Subcutaneous adipose tissue (tissue), 4 donors: ENCODE measurements around the gene RAB12. TPM values are rescaled to one million over a fixed set of nuclear protein-coding genes. Genes with fewer than 3 reads are reported as not detected.

ENCODE experiments used
- CTCF ChIP-seq: fragments of 450-650 bp; IDR thresholded peaks from one replicate; pipeline ENCODE4 v1.5.1; 2016; ENCODE audit warnings: low read depth, mild to moderate bottlenecking, control low read depth, antibody characterized with exemption, moderate library complexity
- total RNA-seq, 4 donors: library from RNA; depleted of rRNA; stranded (reverse); fragments of >200 nt; gene quantifications; one replicate each; pipeline ENCODE4 v1.1.0, GENCODE V29; 2016

The RAB12 gene
- total RNA-seq, 4 donors from 2014 or later = 46.7 to 81.0 (median 58.5) TPM

GRCh38 chr18:8615397-8616027 is 6.3 kb downstream of the RAB12 start:
- TF ChIP-seq CTCF = no peak

- no peak for TF ChIP-seq CTCF
Measured at GRCh38 chr18:8616028-8616401, 6.8 kb downstream of the RAB12 start.

GRCh38 chr18:8617907-8618306 is 8.7 kb downstream of the RAB12 start:
- no peak for TF ChIP-seq CTCF

DNA sequence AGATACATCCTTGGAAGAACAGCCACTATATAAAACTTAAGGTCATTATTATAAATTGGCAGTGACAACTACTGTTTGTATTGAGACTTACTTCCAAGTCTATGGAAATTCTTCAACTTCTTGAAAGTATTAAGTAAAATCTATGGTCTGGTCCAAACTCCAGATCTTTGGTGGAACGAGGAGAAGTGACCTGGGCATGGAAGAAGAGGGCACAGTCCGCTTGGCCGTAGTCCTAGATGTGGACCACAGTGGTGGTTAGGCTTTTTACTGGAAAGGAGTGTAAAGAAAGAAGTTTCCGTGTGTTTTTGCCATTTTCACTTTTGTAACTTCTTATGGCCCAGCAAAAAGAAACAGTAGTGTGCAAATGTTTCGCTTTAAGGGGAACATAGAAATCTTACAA is 9.8 kb downstream of the RAB12 start:
- TF ChIP-seq CTCF = no peak

GRCh38 chr18:8619835-8620577 is 10.8 kb downstream of the RAB12 start:
- no peak for TF ChIP-seq CTCF

DNA sequence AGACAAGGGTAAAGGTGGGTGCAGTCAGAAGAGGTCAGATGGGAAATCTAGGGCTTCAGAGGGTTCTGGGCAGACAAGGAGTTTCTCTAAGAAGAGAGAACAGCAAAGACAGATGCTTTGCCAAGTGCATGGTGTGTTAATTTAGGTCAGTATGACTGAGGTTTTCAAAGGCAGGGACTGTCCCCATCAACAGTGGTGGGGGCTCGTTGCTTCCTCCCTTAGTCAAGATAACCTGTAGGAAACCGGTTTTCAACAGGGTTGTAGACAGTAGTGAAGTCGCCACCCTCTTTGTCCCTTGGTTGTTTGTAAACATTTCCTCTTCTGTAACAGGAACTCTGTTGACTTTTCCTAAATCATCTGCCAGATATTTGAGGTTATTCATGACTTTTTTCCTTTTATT is 11.6 kb downstream of the RAB12 start:
- TF ChIP-seq CTCF = no peak

DNA sequence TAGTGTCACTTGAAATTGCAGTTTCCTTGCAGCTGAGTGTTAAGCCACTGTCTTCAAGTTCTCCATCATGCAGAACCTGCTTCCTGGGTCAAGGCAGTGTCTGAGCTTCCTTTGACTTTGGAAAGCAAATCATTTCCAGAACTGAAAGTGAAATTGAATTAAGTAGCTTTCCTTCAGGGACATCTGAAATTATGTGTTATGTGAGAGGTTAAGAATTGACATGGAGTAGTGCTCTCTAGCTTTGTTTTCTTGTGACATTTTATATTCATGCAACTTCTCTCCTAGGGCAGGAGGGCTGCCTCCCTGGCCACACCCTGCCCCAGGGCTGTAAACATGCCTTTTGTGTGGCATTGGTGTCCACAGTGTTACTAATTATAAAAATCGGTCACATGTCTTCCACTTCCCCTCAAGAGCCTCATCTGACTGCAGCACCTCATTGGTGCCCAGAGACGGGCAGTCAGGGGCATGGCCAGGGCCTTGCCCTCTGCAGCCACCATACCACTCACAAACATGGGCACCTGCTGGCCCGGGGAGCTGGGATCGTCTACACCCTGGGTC is 14.4 kb downstream of the RAB12 start:
- TF ChIP-seq CTCF = no peak
